GM12891 (cell line): ENCODE measurements around the gene TFAP2D.

Experiments
- DNase-seq: peaks from one replicate; pipeline ENCODE4 v3.0.0; 2011; ENCODE audit warnings: low spot score; ENCODE audit not compliant: insufficient read length
- FAIRE-seq: peaks from 2 replicates; lab custom pipeline; 2011; peaks lifted over from hg19 to GRCh38; lab: Jason Lieb, UNC
- PAX5 ChIP-seq: IDR thresholded peaks from 2 replicates; pipeline ENCODE4 v1.6.1; 2011; ENCODE audit warnings: low read length, moderate library complexity, mild to moderate bottlenecking; ENCODE audit not compliant: insufficient read depth, severe bottlenecking
- POLR2A ChIP-seq: IDR thresholded peaks from 2 replicates; pipeline ENCODE4 v1.6.1; 2011; ENCODE audit warnings: low read depth, low read length, control low read depth
- POLR2AphosphoS5 ChIP-seq: IDR thresholded peaks from 2 replicates; pipeline ENCODE4 v1.6.1; 2011; ENCODE audit warnings: low read depth, low read length, control low read depth
- POU2F2 ChIP-seq: IDR thresholded peaks from 2 replicates; pipeline ENCODE4 v1.6.1; 2011; ENCODE audit warnings: low read depth, mild to moderate bottlenecking, control low read depth, low read length, moderate library complexity
- SPI1 ChIP-seq: IDR thresholded peaks from 2 replicates; pipeline ENCODE4 v1.6.1; 2011; ENCODE audit warnings: low read depth, low read length, control low read depth
- TAF1 ChIP-seq: IDR thresholded peaks from 2 replicates; pipeline ENCODE4 v1.6.1; 2011; ENCODE audit warnings: low read depth, low read length, control low read depth

Gene TFAP2D

DNA sequence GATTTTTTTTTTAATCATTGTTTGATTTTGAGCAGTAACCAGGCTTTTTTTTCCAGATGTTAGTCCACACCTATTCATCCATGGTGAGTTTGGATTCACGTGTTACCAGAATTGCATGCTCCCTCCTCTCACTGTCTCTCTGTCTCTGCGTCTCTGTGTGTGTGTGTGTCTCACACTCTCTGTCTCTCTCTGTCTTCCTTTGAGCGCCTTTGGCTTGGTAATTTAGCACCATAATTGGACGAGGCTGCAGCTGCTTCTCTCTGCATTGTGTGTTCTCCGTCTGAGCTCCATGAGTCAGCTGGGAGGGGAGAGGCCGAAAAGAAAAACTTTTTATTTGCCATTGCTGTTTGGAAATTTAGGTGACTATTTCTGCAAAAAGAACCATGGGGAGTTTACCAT lies 108.8 kb downstream of the TFAP2D start:
- no peak for FAIRE-seq
- TF ChIP-seq POU2F2, result no peak
- no peak for TF ChIP-seq PAX5
- TF ChIP-seq POLR2AphosphoS5, result no peak
- no peak for TF ChIP-seq POLR2A
- no peak for TF ChIP-seq TAF1
- TF ChIP-seq SPI1, result no peak

More for the DNA sequence above, 108.8 kb downstream of the TFAP2D start:
- DNase-seq, result no peak
